Measurements from ENCODE around the gene SNW1.

Gene SNW1

DNA sequence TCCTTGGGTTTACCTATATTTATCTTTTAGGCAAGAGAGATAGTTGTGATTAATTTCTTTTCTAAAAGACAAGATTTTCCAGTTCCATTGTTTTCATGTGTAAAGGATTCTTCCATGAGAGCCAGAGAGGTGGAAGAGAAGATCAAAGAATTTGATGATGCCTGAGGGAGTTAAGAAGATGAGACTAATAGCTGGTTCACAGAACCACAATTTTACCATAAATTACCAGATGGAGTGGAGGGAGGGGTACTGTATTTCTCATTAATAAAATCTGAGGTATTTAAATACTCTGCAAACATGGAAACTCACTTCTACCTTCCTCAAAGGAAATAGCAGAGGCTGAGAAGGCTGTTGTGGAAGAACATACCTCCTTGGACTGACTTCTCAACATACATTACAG lies 87.8 kb downstream of the SNW1 start:
- no peaks in the 10 kb centered on the region for H3K27me3 ChIP-seq (ENCODE audit: insufficient read depth, low read depth, severe bottlenecking)
- H3K36me3 ChIP-seq, result peaks cover 34% of the 10 kb centered on the region
- H3K27ac ChIP-seq, result no peak overlapping the region
- no peak for DNase-seq
- H3K4me3 ChIP-seq (ENCODE audit: low read depth, low read length), result no peak overlapping the region
- H3K9me3 ChIP-seq (ENCODE audit: severe bottlenecking), result no peaks in the 10 kb centered on the region
- TF ChIP-seq, protein P1, sequence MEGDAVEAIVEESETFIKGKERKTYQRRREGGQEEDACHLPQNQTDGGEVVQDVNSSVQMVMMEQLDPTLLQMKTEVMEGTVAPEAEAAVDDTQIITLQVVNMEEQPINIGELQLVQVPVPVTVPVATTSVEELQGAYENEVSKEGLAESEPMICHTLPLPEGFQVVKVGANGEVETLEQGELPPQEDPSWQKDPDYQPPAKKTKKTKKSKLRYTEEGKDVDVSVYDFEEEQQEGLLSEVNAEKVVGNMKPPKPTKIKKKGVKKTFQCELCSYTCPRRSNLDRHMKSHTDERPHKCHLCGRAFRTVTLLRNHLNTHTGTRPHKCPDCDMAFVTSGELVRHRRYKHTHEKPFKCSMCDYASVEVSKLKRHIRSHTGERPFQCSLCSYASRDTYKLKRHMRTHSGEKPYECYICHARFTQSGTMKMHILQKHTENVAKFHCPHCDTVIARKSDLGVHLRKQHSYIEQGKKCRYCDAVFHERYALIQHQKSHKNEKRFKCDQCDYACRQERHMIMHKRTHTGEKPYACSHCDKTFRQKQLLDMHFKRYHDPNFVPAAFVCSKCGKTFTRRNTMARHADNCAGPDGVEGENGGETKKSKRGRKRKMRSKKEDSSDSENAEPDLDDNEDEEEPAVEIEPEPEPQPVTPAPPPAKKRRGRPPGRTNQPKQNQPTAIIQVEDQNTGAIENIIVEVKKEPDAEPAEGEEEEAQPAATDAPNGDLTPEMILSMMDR (IDR thresholded peaks at IDR 0.05; ENCODE audit: low read depth, low read length), result no peak

Data from WERI-Rb-1 (cell line).